NCI-H146 (cell line): ENCODE data around the gene PDIA3.
"Not testable (repeated sequence)": the region's sequence is repeated elsewhere in the genome, so short reads cannot be mapped to it uniquely, and the experiment has no call there.

Experiments
- DNase-seq: peaks from one replicate; lab custom pipeline; 2025; lab: John Stamatoyannopoulos, UW

The PDIA3 gene

GRCh38 chr15:43776718-43777266 lies 30.6 kb downstream of the PDIA3 start, which contains the start of gene ELL3:
Gene ELL3 (minus strand): TSS chr15:43776966. CDS start chr15:43776901, 65 bp downstream.
- peak; percentile 76 for DNase-seq

GRCh38 chr15:43777267-43777914 lies 31.2 kb downstream of the PDIA3 start:
- DNase-seq, result peak; percentile 75

GRCh38 chr15:43779016-43779415 lies 32.8 kb downstream of the PDIA3 start:
- DNase-seq, result no peak

- no peak for DNase-seq
These were observed 43.2 kb downstream of the PDIA3 start for GRCh38 chr15:43789409-43789808.

GRCh38 chr15:43791993-43792760 lies 45.9 kb downstream of the PDIA3 start, which contains the start of gene SERF2:
Gene SERF2 (plus strand): TSS chr15:43792320. CDS start chr15:43792377, 57 bp downstream.
- peak; percentile 98 for DNase-seq

GRCh38 chr15:43792761-43793476 lies 46.7 kb downstream of the PDIA3 start:
- DNase-seq, result peak; percentile 17

GRCh38 chr15:43793647-43794046 lies 47.4 kb downstream of the PDIA3 start:
- no peak for DNase-seq

- no peak for DNase-seq
These were observed 48.2 kb downstream of the PDIA3 start for GRCh38 chr15:43794269-43795037.

GRCh38 chr15:43795197-43795596 lies 49.0 kb downstream of the PDIA3 start:
- DNase-seq, result no peak

GRCh38 chr15:43795997-43796396 lies 49.8 kb downstream of the PDIA3 start:
- DNase-seq, result no peak

GRCh38 chr15:43796566-43796965 lies 50.3 kb downstream of the PDIA3 start:
- DNase-seq, result no peak

GRCh38 chr15:43799209-43799944 lies 53.1 kb downstream of the PDIA3 start:
- DNase-seq, result peak; percentile 79

- no peak for DNase-seq
These were observed 53.7 kb downstream of the PDIA3 start, which contains the start of gene SERINC4 for GRCh38 chr15:43799945-43800285. Gene SERINC4 (minus strand): TSS chr15:43800220. CDS start chr15:43799986, 234 bp downstream.

GRCh38 chr15:43800286-43801141 lies 54.3 kb downstream of the PDIA3 start, which contains the start of gene HYPK:
Gene HYPK (plus strand): TSS chr15:43800599. CDS start chr15:43800623, 24 bp downstream.
- peak; percentile 53 for DNase-seq

- not testable (repeated sequence) for DNase-seq
These were observed 56.4 kb downstream of the PDIA3 start for GRCh38 chr15:43802676-43803075.

GRCh38 chr15:43808435-43808950 lies 62.3 kb downstream of the PDIA3 start:
- DNase-seq, result no peak

- no peak for DNase-seq
These were observed 62.9 kb downstream of the PDIA3 start for GRCh38 chr15:43808960-43809678.

- not testable (repeated sequence) for DNase-seq
These were observed 68.8 kb downstream of the PDIA3 start for GRCh38 chr15:43815064-43815463.

- DNase-seq, result no peak
These were observed 75.3 kb downstream of the PDIA3 start for GRCh38 chr15:43821505-43821904.
